H1 (cell line): ENCODE results near the gene GPR157. TPM values are rescaled to one million over a fixed set of nuclear protein-coding genes. Genes with fewer than 3 reads are reported as not detected.

Experiments
- CTCF ChIA-PET: fragments of 300-600 bp; sonication (Branson Sonifier 250); formaldehyde crosslinking; loops from one replicate; lab custom pipeline; 2021; ENCODE audit not compliant: partially characterized antibody; lab: Charles Lee
- POLR2A ChIA-PET: fragments of 300-600 bp; sonication (Branson Sonifier 250); formaldehyde crosslinking; loops from one replicate; lab custom pipeline; 2021; ENCODE audit warnings: inconsistent platforms; ENCODE audit not compliant: partially characterized antibody; lab: Charles Lee
- DNase-seq, 2 experiments: peaks; one replicate each; pipeline versions ENCODE4 v3.0.0 to v3.0.0-alpha.2; 2010 to 2022; ENCODE audit warnings: low spot score in 2 of 2, low read depth in 1 of 2, mixed read lengths in 1 of 2
- FAIRE-seq: peaks from 2 replicates; lab custom pipeline; 2011; peaks lifted over from hg19 to GRCh38; lab: Jason Lieb, UNC
- H2AFZ ChIP-seq: 2 replicates; pipeline ENCODE4 v1.8.1; 2012; ENCODE audit warnings: low read length, inconsistent platforms
- H2AK5ac ChIP-seq: 2 replicates; pipeline ENCODE4 v1.6.1; 2013; ENCODE audit warnings: low read depth, low read length
- H2BK120ac ChIP-seq: replicated peaks from 2 replicates; pipeline ENCODE3; 2013; ENCODE audit warnings: low read depth, low read length, inconsistent platforms
- H2BK12ac ChIP-seq: 2 replicates; pipeline ENCODE4 v1.6.1; 2013; ENCODE audit warnings: low read depth, low read length
- H2BK15ac ChIP-seq: 2 replicates; pipeline ENCODE4 v1.6.1; 2013; ENCODE audit warnings: low read length
- H2BK20ac ChIP-seq: 2 replicates; pipeline ENCODE4 v1.6.1; 2013; ENCODE audit warnings: low read length
- H2BK5ac ChIP-seq: 2 replicates; pipeline ENCODE4 v1.6.1; 2013; ENCODE audit warnings: low read depth, low read length
- H3K14ac ChIP-seq: 2 replicates; pipeline ENCODE4 v1.6.1; 2013; ENCODE audit warnings: inconsistent platforms; ENCODE audit not compliant: insufficient read length
- H3K18ac ChIP-seq: 2 replicates; pipeline ENCODE4 v1.6.1; 2013; ENCODE audit warnings: low read length; ENCODE audit errors: extremely low read depth
- H3K23ac ChIP-seq: 2 replicates; pipeline ENCODE4 v1.6.1; 2013; ENCODE audit warnings: inconsistent platforms; ENCODE audit not compliant: insufficient read length
- H3K23me2 ChIP-seq: 2 replicates; pipeline ENCODE4 v1.6.1; 2013; ENCODE audit warnings: low read depth, low read length
- H3K27ac ChIP-seq: 2 replicates; pipeline ENCODE4 v1.6.1; 2011; ENCODE audit warnings: low read depth, low read length, inconsistent platforms
- H3K27me3 ChIP-seq, 4 experiments: replicated peaks in 1 of 4; 1 replicate in 1 of 4; 2 replicates in 3 of 4; pipeline versions ENCODE4 v1.6.1 to v1.8.1; 2011 to 2013; ENCODE audit warnings: low read length in 3 of 4, mild to moderate bottlenecking in 3 of 4, inconsistent platforms in 2 of 4, mixed read lengths in 2 of 4, moderate library complexity in 1 of 4; ENCODE audit not compliant: control insufficient read depth in 3 of 4, insufficient read depth in 3 of 4; ENCODE audit errors: extremely low read depth in 1 of 4
- H3K36me3 ChIP-seq, 4 experiments: 2 replicates each; pipeline versions ENCODE4 v1.6.1 to v1.8.1; 2011 to 2013; ENCODE audit warnings: mild to moderate bottlenecking in 4 of 4, low read length in 3 of 4, moderate library complexity in 2 of 4, control low read depth in 1 of 4, inconsistent platforms in 1 of 4; ENCODE audit not compliant: insufficient read depth in 4 of 4, control insufficient read depth in 2 of 4
- H3K4ac ChIP-seq: replicated peaks from 2 replicates; pipeline ENCODE3; 2013; ENCODE audit warnings: low read length, low read depth, mixed read lengths, inconsistent platforms; ENCODE audit not compliant: insufficient read length
- H3K4me1 ChIP-seq, 4 experiments: replicated peaks in 1 of 4; 1 replicate in 1 of 4; 2 replicates in 3 of 4; pipeline versions ENCODE4 v1.6.1 to v1.8.1; 2011 to 2013; ENCODE audit warnings: low read length in 3 of 4, inconsistent platforms in 2 of 4, mixed read lengths in 1 of 4; ENCODE audit not compliant: insufficient read depth in 4 of 4, control insufficient read depth in 3 of 4
- H3K4me2 ChIP-seq, 2 experiments: 2 replicates each; pipeline versions ENCODE4 v1.6.1 to v1.8.1; 2011 to 2013; ENCODE audit warnings: low read depth in 2 of 2, low read length in 2 of 2, control low read depth in 1 of 2, inconsistent platforms in 1 of 2, mild to moderate bottlenecking in 1 of 2; ENCODE audit not compliant: insufficient read depth in 1 of 2
- H3K4me3 ChIP-seq, 4 experiments: fragments of 200-600, 300-600 bp in 1 of 4; sonication (generic), shearing (Covaris generic), sonication (Bioruptor Twin) in 1 of 4; 2 replicates each; pipeline versions ENCODE4 v1.5.1 to v1.8.1; 2011 to 2016; ENCODE audit warnings: low read length in 4 of 4, low read depth in 3 of 4, control low read depth in 2 of 4, inconsistent platforms in 2 of 4, mild to moderate bottlenecking in 2 of 4, mixed read lengths in 1 of 4, moderate library complexity in 1 of 4; ENCODE audit not compliant: insufficient read depth in 2 of 4; ENCODE audit errors: extremely low read depth in 1 of 4
- H3K56ac ChIP-seq: replicated peaks from 2 replicates; pipeline ENCODE3; 2013; ENCODE audit warnings: low read depth, mild to moderate bottlenecking, mixed read lengths, low read length, inconsistent platforms; ENCODE audit not compliant: insufficient read length
- H3K79me1 ChIP-seq: 2 replicates; pipeline ENCODE4 v1.6.1; 2013; ENCODE audit warnings: low read depth, low read length, control low read depth
- H3K79me2 ChIP-seq, 2 experiments: 2 replicates each; pipeline versions ENCODE4 v1.6.1 to v1.8.1; 2012 to 2013; ENCODE audit warnings: low read length in 2 of 2, mild to moderate bottlenecking in 2 of 2, inconsistent platforms in 1 of 2; ENCODE audit not compliant: insufficient read depth in 2 of 2, control insufficient read depth in 1 of 2
- H3K9ac ChIP-seq, 4 experiments: replicated peaks in 1 of 4; 1 replicate in 1 of 4; 2 replicates in 3 of 4; pipeline versions ENCODE4 v1.6.1 to v1.8.1; 2011 to 2013; ENCODE audit warnings: low read depth in 3 of 4, low read length in 3 of 4, control low read depth in 2 of 4, mild to moderate bottlenecking in 2 of 4, moderate library complexity in 2 of 4, inconsistent platforms in 1 of 4; ENCODE audit errors: extremely low read depth in 1 of 4
- H3K9me3 ChIP-seq, 2 experiments: 2 replicates each; pipeline versions ENCODE4 v1.6.1 to v1.8.1; 2012 to 2013; ENCODE audit warnings: mild to moderate bottlenecking in 2 of 2, moderate library complexity in 2 of 2, control low read depth in 1 of 2, inconsistent platforms in 1 of 2, low read depth in 1 of 2, low read length in 1 of 2, mixed read lengths in 1 of 2; ENCODE audit not compliant: insufficient read depth in 2 of 2
- H4K20me1 ChIP-seq, 2 experiments: replicated peaks in 1 of 2; 2 replicates each; pipeline versions ENCODE3 to v1.8.1; 2011 to 2013; ENCODE audit warnings: inconsistent platforms in 2 of 2, low read length in 2 of 2, mild to moderate bottlenecking in 1 of 2; ENCODE audit not compliant: insufficient read depth in 2 of 2, control insufficient read depth in 1 of 2
- H4K5ac ChIP-seq: 2 replicates; pipeline ENCODE4 v1.6.1; 2013; ENCODE audit warnings: low read length, low read depth, mixed read lengths, inconsistent platforms; ENCODE audit not compliant: insufficient read length
- H4K8ac ChIP-seq: 2 replicates; pipeline ENCODE4 v1.8.0; 2013; ENCODE audit warnings: mild to moderate bottlenecking, moderate library complexity, low read length, inconsistent platforms; ENCODE audit not compliant: insufficient read depth; ENCODE audit errors: extremely low read depth
- H4K91ac ChIP-seq: replicated peaks from 2 replicates; pipeline ENCODE3; 2013; ENCODE audit warnings: low read length, mixed read lengths, inconsistent platforms; ENCODE audit not compliant: insufficient read length
- ATF3 ChIP-seq: IDR thresholded peaks from 2 replicates; pipeline ENCODE4 v1.6.1; 2011; ENCODE audit warnings: low read depth, mild to moderate bottlenecking, low read length; ENCODE audit not compliant: insufficient read depth
- BCL11A ChIP-seq, 2 experiments: IDR thresholded peaks; one replicate each; pipeline ENCODE4 v1.6.1; 2011; ENCODE audit warnings: low read depth in 2 of 2, low read length in 2 of 2, mild to moderate bottlenecking in 2 of 2
- E2F6 ChIP-seq: IDR thresholded peaks from 2 replicates; pipeline ENCODE4 v1.6.1; 2012; ENCODE audit warnings: inconsistent platforms
- RBBP5 ChIP-seq: IDR thresholded peaks from 2 replicates; pipeline ENCODE4 v1.7.1; 2012; ENCODE audit warnings: low read depth, mild to moderate bottlenecking, inconsistent platforms, low read length, moderate library complexity, borderline replicate concordance
- SUZ12 ChIP-seq: fragments of 200-600 bp; sonication (generic); IDR thresholded peaks from 2 replicates; pipeline ENCODE4 v1.6.1; 2012; ENCODE audit warnings: mild to moderate bottlenecking, inconsistent platforms, low read length, moderate library complexity, mixed read lengths
- TBP ChIP-seq: IDR thresholded peaks from 2 replicates; pipeline ENCODE4 v1.6.1; 2011; ENCODE audit warnings: low read depth, low read length, improper control_type of control experiment
- USF2 ChIP-seq: IDR thresholded peaks from 2 replicates; pipeline ENCODE4 v1.6.1; 2011; ENCODE audit warnings: low read length, improper control_type of control experiment
- WGBS, 2 experiments: shearing (Covaris generic) in 1 of 2; methylation state at CpG; one replicate each; pipeline versions ENCODE4 v1.1.6 to v1.1.7; 2013 to 2015; ENCODE audit warnings: low lambda C conversion rate in 2 of 2, mixed read lengths in 2 of 2, inconsistent platforms in 1 of 2, low coverage in 1 of 2, missing lambda C conversion rate in 1 of 2; ENCODE audit not compliant: insufficient replicate concordance in 2 of 2, insufficient coverage in 1 of 2, insufficient read length in 1 of 2; ENCODE audit errors: extremely low coverage in 1 of 2, missing lambda C conversion rate in 1 of 2; 5-methylcytosine and 5-hydroxymethylcytosine counted together
- polyA plus RNA-seq, 7 experiments: library from polyadenylated mRNA; depleted of rRNA in 3 of 7; stranded (reverse) in 5 of 7; unstranded in 2 of 7; fragments of >200 nt in 5 of 7; fragments of 200-250 nt in 2 of 7; gene quantifications; 1 replicate in 5 of 7; 2 replicates in 1 of 7; 4 replicates in 1 of 7; pipeline versions ENCODE4 v1.2.1 to v1.2.3, GENCODE V29; 2011 to 2013; ENCODE audit warnings: missing spikeins in 2 of 7, mixed read lengths in 2 of 7
- total RNA-seq: library from RNA; stranded (reverse); fragmentation: NEBNext Ultra II Directional; extraction: Animal tissue kit (Norgen Biotek cat#: 25700); gene quantifications from 2 replicates; pipeline ENCODE4 v1.2.1, GENCODE V29; 2021

Gene GPR157
- total and polyA plus RNA-seq, 2 of the 8 experiments (the other 6 are each of a cell fraction or from before 2014, with no cell fraction given), result 1.0 to 11.0 TPM

- ChIA-PET CTCF (interaction anchor here (0.7 to 0.8 kb wide), 2 partner anchors 55 to 116 kb away, joined by 3 read pairs; no protein-coding TSS in a partner anchor), POLR2A (no interaction called here)
- TF ChIP-seq USF2 (no peak), RBBP5 (no peak), SUZ12 (no peak), BCL11A (IDR thresholded peaks at IDR 0.05; ENCODE audit: low read depth in 2 of 2, low read length in 2 of 2) (no peak), E2F6 (no peak), ATF3 (no peak), TBP (no peak)
These were observed 55.8 kb downstream of the GPR157 start for GRCh38 chr1:9073143-9073542.

More at GRCh38 chr1:9073143-9073542, 55.8 kb downstream of the GPR157 start:
- H2AFZ ChIP-seq, result no peak overlapping the region
- no peaks in the 10 kb centered on the region for H4K20me1 ChIP-seq
- H3K27me3 ChIP-seq, result no peaks in the 10 kb centered on the region
- no peak overlapping the region for H3K4me3 ChIP-seq
- H3K56ac ChIP-seq, result no peak overlapping the region
- H3K14ac ChIP-seq, result no peak overlapping the region
- H2BK120ac ChIP-seq, result no peak overlapping the region
- H3K27ac ChIP-seq, result no peak overlapping the region
- H2AK5ac ChIP-seq, result no peak overlapping the region
- no peak overlapping the region for H2BK20ac ChIP-seq
- no peak overlapping the region for H2BK12ac ChIP-seq
- no peak overlapping the region for H4K8ac ChIP-seq
- no peak overlapping the region for H3K23ac ChIP-seq
- no peak overlapping the region for H3K18ac ChIP-seq
- H3K4me1 ChIP-seq, result peaks cover 0 to 4% (median 1%) of the 10 kb centered on the region in 4 experiments; a peak in 2 of 7 replicates
- H3K9ac ChIP-seq, result no peak overlapping the region
- FAIRE-seq (no peak), DNase-seq (no peak)
- no peak overlapping the region for H3K4me2 ChIP-seq
- no peak overlapping the region for H2BK15ac ChIP-seq
- H3K36me3 ChIP-seq, result no peaks in the 10 kb centered on the region
- no peaks in the 10 kb centered on the region for H3K23me2 ChIP-seq
- no peak overlapping the region for H3K4ac ChIP-seq
- H3K79me2 ChIP-seq, result no peaks in the 10 kb centered on the region
- no peak overlapping the region for H2BK5ac ChIP-seq
- H3K9me3 ChIP-seq, result no peaks in the 10 kb centered on the region
- no peaks in the 10 kb centered on the region for H3K79me1 ChIP-seq
- H4K5ac ChIP-seq, result no peak overlapping the region
- no peak overlapping the region for H4K91ac ChIP-seq
- WGBS, 2 experiments, result 85% methylated on average over 3 of the region's 3 CpGs; no CpG with 5 or more reads in 1 of the 2 experiments
